HG02678 (cell line): Measurements from ENCODE around the gene PDIK1L.
A peak's percentile ranks its signal among the peaks of the same experiment; 100 is the strongest.
"Not testable (repeated sequence)": the region's sequence is repeated elsewhere in the genome, so short reads cannot be mapped to it uniquely, and the experiment has no call there.

ENCODE experiments used
- ATAC-seq: cut with Tn5 transposase; IDR thresholded peaks from one replicate; pipeline ENCODE4 v1.9.1; 2021; ENCODE audit warnings: mild to moderate bottlenecking, moderate library complexity; ENCODE audit not compliant: unreplicated experiment

Gene PDIK1L

GRCh38 chr1:26089125-26089524 lies 22.5 kb upstream of the PDIK1L start:
- ATAC-seq, result no peak

DNA sequence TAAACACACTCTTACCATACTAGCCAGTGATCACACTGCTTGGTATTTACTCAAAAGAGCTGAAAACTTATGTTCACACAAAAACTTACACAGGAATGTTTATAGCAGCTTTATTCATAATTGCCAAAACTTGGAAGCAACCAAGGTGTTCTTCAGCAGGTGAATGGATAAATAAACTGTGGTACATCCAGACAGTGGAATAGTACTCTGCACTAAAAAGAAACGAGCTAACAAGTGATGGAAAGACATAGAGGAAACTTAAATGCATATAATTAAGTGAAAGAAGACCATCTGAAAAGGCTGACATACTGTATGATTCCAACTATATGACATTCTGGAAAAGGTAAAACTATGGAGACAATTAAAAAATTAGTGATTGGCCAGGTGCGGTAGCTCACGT lies 20.7 kb upstream of the PDIK1L start:
- ATAC-seq, result no peak

GRCh38 chr1:26092422-26092821 lies 19.2 kb upstream of the PDIK1L start:
- ATAC-seq, result no peak

DNA sequence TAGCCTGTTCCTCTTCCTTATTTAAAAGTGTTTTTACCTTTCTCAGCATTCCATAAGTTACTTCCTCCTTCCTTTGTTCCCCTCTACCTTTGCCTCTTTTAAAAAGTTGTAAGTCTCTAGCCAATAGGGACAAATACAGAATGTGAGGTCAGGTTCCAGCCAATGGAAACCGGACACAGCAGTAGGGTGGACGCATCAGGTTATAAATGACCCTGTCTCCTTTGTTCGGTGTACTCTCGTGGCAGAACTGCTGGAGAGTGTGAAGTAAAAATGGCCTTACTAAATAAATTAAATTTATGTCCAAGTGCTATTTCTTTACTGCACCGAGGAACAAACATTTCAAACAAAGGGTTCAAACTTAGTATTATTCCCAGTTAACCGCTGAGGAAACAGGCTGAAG lies 18.1 kb upstream of the PDIK1L start:
- ATAC-seq, result not testable (repeated sequence)

- no peak for ATAC-seq
These were observed 17.5 kb upstream of the PDIK1L start for GRCh38 chr1:26094076-26094669.

- ATAC-seq, result no peak
These were observed 16.8 kb upstream of the PDIK1L start for GRCh38 chr1:26094677-26095383.

DNA sequence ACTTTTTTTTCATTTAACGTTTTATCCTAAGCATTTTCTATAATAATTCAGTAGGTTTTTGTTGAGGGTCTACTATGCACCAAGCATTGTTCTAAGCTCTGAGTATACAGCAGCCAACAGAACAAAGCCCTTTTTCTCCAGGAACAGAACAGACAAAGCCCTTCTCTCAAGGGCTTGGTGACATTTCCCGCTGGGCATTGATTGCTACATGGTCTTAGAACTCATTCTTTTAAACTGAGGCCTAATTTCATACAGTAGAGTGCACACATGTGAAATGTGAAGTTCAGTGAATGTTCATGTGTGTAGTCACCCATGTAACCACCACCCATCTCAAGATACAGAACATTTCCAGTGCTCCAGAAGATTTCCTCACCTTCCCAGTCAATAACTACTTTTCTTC lies 15.2 kb upstream of the PDIK1L start:
- no peak for ATAC-seq

DNA sequence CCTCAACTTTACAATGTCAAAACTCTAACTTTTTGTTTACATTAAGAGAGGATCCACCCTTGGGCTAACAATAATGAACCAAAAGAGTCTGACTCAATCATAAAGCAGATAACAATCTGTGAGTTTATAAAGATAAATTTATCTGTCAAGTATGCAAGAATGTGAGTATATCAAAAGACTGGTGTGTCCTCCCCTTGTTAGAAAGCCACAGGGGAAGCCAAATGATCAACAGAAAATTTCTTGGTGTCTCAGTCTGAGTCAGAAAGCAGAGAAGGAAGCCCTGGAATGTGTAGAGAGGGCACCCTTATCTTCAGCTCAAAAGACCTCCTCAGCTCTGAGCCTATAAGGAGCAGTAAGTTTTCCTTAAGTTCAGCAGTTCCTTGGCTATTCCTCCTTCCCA lies 13.9 kb upstream of the PDIK1L start:
- ATAC-seq, result no peak

DNA sequence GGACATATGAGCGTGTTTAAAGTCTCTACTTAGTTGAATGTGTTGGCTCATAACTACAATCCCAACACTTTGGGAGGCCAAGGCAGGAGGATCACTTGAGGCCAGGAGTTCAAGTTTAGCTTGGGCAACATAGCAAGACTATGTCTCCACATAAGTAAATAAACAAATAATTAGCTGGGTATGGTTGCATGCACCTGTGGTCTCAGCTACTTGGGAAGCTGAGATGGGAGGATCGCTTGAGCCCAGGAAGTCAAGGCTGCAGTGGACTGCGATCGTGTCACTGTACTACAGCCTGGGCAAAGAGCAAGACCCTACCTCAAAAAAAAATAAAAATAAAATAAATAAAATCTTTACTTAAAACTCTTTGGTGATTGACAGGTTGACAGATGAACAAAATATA lies 13.0 kb upstream of the PDIK1L start:
- ATAC-seq, result no peak

DNA sequence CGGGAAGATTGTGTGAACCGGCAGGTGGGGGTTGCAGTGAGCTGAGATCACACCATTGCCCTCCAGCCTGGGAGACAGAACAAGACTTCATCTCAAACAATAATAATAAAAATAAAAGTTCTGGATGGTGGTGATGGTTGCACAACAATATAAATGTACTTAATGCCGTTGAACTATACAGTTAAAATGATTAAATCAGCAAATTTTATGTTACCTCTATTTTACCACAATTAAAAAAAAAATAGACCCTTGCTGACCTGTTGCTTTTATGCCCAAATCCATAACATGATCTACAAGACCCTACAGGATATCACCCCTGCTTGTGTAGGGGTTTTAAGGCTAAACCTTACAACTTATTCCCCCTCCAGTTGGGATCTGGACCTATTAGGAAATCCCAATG lies 11.8 kb upstream of the PDIK1L start:
- ATAC-seq, result no peak

DNA sequence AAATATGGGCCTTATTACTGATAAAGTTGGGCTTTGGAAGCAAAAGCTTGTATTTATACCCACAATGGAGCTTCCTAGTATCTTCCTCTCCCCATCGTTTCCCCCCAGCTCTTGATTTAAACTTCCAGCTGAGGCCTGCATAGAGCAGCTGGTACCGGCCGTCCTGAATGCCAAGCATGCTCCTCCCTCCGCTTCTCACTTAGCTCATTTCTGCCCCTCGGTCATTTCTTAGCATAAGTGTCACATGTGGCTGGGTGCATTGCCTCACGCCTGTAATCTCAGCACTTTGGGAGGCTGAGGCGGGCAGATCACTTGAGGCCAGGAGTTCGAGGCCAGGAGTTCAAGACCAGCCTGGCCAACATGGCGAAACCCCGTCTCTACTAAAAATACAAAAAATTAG lies 11.4 kb upstream of the PDIK1L start:
- ATAC-seq, result not testable (repeated sequence)

GRCh38 chr1:26102119-26102518 lies 9.5 kb upstream of the PDIK1L start:
- ATAC-seq, result no peak

DNA sequence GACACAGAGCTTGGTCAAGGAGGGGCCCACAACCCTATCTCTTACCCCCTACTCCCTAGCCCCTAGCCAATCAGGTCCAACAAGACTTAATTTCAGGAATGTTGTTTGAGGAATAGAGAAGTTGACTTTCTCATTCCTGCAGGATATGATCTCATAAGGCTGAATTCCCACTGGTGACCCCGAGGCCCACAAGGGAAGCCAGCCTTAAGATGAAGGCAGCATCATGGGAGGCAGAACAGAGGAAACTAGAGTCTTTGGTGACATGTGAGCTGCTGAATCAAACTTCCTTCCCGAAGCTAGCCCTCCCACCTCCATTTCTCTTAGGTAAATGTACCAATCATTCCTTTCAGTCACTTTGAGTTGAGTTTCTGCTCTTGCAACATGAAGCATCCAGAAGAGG lies 9.1 kb upstream of the PDIK1L start:
- ATAC-seq, result no peak

DNA sequence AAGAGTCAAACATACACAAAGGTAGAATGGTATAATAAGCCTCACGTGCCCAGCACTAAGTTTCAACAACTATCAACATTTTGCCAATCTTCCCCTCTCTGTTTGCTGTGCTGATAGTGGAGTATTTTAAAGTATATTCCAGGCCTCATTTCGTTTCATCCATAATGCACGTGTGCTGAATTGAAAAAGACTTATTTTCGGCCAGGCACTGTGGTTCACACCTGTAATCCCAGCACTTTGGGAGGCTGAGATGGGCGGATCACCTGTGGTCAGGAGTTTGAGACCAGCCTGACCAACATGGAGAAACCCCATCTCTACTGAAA lies 6.4 kb upstream of the PDIK1L start:
- not testable (repeated sequence) for ATAC-seq

DNA sequence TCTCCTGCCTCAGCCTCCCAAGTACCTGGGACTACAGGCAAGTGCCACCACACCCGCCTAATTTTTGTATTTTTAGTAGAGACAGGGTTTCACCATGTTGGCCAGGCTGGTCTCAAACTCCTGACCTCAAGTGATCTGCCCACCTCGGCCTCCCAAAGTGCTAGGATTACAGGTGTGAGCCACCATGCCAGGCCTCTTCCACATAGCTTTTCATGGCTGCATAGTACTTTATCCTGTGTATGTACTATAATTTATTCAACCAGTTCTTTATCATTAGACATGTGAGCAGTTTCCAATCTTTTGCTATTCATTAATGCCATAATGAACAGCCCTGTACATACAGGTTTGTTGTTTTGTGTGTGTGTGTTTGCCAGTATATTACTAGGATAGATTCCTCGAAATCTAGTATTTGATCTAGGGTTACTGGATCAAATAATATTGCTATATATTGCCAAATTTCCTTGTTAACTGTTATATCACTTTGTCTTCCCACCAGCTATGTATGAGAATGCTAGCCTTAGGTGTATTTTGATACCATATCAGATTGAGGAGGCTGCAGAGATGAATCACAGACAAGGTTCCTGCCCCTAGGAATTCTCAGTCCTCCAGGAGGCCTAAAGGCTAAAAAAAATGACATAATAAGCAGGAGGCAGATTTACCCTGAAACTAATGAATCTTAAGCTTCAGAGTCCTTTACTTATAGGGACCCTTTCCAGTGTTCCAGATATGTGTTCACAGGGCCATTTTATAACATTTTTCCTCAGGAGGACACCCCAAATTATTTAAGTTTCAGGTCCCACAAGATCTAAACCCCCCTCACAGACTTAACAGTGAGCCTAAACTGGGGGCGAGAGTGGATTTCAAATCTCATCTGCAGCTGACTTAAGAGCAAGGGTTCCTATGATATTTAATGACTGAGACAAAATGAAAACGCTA lies 2.1 kb upstream of the PDIK1L start:
- no peak for ATAC-seq

- peak; percentile 46 for ATAC-seq
These were observed 694 bp upstream of the PDIK1L start for GRCh38 chr1:26110731-26111529.

GRCh38 chr1:26112407-26112775 lies 767 bp downstream of the PDIK1L start:
- ATAC-seq, result no peak

- no peak for ATAC-seq
These were observed 2.7 kb downstream of the PDIK1L start for GRCh38 chr1:26114165-26114927.

GRCh38 chr1:26119892-26120608 lies 8.4 kb downstream of the PDIK1L start:
- no peak for ATAC-seq
